ENCODE results near the gene TMEM123.
"Not testable (repeated sequence)": the region's sequence is repeated elsewhere in the genome, so short reads cannot be mapped to it uniquely, and the experiment has no call there.

Gene TMEM123

DNA sequence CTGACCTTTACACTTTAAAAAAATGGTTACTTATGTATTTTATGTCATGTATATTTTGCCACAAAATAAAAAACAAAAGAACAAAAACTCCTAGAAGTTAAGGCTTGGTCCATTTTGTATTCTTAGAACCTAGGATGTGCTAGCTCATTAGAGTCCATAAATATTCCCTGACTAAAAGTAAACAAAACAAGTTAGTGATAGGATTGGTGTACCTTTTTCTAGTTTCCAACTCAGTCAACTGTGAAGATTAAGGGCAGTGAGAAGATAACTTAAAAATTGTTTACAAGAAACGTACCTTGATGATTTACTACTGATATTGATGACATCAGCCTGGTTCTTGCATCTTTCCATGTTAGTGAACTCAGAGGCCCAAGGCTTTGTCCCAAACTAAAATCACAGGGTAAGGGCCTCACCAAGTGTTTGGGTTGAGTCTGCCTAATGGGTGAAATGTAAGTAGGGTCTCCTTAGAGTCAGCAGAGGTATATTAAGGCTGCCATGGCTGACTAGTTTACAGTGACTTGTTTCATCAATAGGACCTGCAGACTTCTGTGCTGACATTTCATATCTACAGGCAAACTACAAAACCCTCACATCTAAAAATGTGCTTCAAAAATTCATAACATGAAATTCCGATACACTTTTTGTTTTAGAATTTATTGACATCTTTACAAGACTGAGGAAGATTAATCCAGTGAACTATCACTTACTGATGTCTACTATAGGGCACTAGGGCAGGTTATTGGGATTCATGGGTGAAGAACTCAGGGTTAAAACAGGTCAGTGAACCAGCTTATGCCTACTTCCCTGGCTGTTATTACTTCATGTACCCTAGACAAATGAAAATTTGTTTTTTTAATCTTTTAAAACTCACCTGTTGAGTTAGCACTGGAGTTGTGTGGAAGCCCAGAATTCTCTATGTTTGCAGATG lies 4.4 kb downstream of the TMEM123 start:
- no peak for DNase-seq

- DNase-seq = peak; percentile 71
Observed at GRCh38 chr11:102447193-102447592, 5.4 kb downstream of the TMEM123 start.

DNA sequence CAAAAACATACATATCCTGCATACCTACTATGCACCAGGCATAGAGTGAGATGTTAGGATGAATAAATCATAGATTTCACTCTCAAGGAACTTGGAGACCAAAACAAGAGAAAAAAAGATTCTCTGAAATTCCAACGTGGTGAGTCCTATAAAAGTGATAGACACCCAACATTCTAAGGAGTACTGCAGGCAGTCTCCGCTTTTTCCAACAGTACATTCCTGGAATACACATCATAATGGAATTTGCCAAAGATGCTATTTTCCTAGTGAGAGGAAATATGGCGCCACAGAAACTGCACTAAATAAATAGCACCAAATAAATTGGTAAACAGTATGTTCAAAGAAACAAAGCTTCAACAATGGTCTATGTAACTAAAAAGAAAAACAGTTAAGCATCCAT lies 6.0 kb downstream of the TMEM123 start:
- no peak for DNase-seq

- DNase-seq = not testable (repeated sequence)
Observed at GRCh38 chr11:102444693-102445092, 7.9 kb downstream of the TMEM123 start.

DNA sequence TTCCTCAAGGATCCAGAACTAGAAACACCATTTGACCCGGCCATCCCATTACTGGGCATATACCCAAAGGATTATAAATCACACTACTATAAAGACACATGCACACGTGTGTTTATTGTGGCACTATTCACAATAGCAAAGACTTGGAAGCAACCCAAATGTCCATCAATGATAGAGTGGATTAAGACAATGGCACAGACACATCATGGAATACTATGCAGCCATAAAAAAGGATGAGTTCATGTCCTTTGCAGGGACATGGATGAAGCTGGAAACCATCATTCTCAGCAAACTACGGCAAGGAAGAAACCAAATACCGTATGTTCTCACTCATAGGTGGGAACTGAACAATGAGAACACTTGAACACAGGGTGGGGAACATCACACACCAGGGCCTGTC lies 8.4 kb downstream of the TMEM123 start:
- not testable (repeated sequence) for DNase-seq

GRCh38 chr11:102439063-102439363 lies 13.6 kb downstream of the TMEM123 start:
- not testable (repeated sequence) for DNase-seq

- DNase-seq = no peak
Observed at GRCh38 chr11:102438311-102439062, 14.1 kb downstream of the TMEM123 start.

GRCh38 chr11:102437727-102438126 lies 14.8 kb downstream of the TMEM123 start:
- no peak for DNase-seq

GRCh38 chr11:102436976-102437375 lies 15.6 kb downstream of the TMEM123 start:
- DNase-seq = no peak

- no peak for DNase-seq
Observed at GRCh38 chr11:102436561-102436960, 16.0 kb downstream of the TMEM123 start.

DNA sequence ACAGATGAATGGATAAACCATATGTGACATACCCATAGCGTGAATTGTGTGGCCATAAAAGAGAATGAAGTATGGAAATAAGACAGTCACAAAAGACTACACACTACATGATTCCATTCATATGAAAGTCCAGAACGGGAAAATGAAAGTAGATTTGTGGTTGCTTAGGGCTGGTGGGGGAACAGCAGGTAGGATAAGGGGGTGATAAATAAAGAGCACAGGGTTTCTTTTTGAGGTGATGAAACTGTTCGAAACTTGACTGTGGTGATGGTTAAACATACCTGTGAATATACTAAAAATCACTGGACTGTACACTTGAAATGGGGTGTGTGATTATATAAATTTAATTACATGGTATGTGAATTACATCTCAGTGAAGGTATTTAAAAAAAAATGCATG lies 16.9 kb downstream of the TMEM123 start:
- DNase-seq = no peak

- DNase-seq = not testable (repeated sequence)
Observed at GRCh38 chr11:102433571-102433970, 19.0 kb downstream of the TMEM123 start.

DNA sequence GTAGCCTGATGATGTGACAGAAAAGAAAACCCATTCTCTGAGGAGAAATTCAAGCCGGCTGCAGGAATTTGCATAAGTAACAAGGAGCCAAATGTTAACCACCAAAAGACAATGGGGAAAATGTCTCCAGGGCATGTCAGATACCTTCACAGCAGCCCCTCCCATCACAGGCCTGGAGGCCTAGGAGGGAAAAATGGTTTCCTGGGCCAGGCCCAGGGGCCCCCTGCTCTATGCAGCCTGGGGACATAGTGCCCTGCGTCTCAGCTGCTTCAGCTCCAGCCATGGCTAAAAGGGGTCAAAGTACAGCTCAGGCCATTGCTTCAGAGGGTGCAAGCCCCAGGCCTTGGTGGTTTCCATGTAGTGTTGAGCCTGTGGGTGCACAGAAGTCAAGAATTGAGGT lies 20.0 kb downstream of the TMEM123 start:
- not testable (repeated sequence) for DNase-seq

DNA sequence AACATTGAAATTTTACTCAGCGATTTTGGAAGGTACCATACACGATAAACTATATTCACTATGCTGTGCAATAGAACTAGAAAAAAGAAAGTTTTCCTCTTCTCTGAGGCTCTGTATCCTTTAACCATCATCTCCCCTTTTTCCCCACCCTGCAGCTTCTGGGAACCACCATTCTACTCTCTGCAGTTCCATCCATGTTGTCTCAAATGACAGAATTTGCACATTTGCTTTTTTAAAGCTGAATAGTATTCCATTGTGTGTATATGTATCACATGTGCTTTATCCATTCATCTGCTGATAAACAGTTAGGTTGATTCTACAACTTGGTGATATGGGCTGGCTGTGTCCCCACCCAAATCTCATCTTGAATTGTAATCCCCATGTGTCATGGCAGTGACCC lies 21.2 kb downstream of the TMEM123 start:
- DNase-seq = no peak

DNA sequence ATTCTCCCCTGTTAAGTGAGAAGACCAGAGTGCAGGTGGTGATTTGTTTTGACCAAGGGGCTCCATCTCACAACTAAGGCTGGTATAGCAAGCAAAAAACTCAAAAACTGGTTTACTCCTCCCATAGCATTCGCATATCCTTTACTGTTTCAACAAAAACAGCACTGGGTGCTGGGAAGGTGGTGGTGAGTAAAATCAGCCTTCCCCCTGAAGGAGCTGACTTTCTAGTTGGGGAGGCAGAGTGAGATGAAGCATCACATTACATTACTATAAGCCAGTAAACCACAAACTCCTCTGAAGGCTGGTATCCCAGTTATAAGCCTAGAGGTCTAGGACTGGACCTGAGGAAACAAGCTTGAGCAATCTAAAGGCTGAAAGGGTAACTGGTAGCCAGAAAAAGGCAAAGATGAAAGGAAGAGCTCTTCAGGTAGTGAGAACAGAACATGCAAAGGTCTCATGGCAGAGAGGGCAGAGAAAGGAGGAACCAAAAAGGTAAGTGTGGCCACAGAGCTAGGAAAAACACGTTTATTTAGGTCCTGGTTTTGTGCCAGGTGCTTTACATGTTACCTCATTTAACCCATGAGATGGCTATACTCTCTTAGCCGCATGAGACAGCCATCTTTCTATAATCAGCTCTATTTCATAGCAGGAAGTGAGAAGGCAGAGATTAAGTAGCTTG lies 22.3 kb downstream of the TMEM123 start:
- DNase-seq = no peak

GRCh38 chr11:102429691-102430090 lies 22.9 kb downstream of the TMEM123 start:
- DNase-seq = no peak

DNA sequence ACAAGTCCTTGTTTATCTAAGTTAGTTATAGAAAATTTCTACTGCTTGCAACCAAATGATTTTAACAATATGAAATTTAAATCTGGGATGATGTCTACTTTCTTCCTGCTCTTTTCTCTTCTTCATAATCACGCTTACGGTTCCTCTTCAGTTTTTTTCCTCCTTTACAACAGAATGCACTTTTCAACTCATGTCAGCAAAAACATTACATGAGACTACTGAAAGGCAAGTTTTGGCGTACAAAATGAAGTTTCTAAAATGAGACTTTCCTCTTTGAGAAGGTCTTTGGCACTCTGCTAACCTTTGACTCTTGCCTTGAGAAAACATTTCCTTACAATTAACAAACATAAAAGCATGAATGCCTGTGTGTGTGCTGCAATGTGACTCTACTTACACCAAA lies 23.3 kb downstream of the TMEM123 start:
- no peak for DNase-seq

- DNase-seq = no peak
Observed at GRCh38 chr11:102428696-102429095, 23.9 kb downstream of the TMEM123 start.

GRCh38 chr11:102427068-102427467 lies 25.5 kb downstream of the TMEM123 start:
- no peak for DNase-seq

- no peak for DNase-seq
Observed at GRCh38 chr11:102426570-102426969, 26.0 kb downstream of the TMEM123 start.

- no peak for DNase-seq
Observed at GRCh38 chr11:102426000-102426399, 26.6 kb downstream of the TMEM123 start.

DNA sequence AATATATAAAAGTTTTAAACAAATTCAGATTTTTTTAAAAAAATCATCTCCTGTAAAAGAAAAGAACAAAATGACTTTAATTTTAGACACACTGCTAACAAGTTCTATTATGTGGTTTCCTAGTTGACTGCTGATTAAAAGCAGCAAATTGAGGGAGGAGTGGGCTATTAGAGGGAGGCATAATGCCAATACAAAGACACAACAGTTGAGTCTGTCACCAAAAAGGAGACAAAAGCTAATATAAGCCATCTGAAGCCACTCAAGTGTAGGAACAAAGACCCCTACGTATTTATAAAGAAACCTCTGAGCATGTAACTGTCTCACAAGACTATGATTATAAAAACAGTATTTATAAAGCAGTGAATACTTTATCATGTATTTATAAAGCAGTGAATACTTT lies 28.6 kb downstream of the TMEM123 start:
- no peak for DNase-seq

Measured in CD4-positive, alpha-beta T cell treated with Interleukin-4 for 4 hours (primary cell).